ENCODE measurements around the gene OR2T29. TPM values are rescaled to one million over a fixed set of nuclear protein-coding genes. Genes with fewer than 3 reads are reported as not detected.

The OR2T29 gene
- not detected in 2 replicates for total RNA-seq

GRCh38 chr1:248562672-248563071 is at the start of gene OR2T29:
Gene OR2T29, minus strand, starts transcription at chr1:248562772. Its CDS starts 3,281 bp downstream, at chr1:248559491.

GRCh38 chr1:248597589-248597988 is 35.0 kb upstream of the OR2T29 start, which contains the start of gene OR2T10:
Gene OR2T10, minus strand, starts transcription at chr1:248597700. Its CDS starts 3,932 bp downstream, at chr1:248593768.

GRCh38 chr1:248574657-248575056 is 12.1 kb upstream of the OR2T29 start, which contains the start of gene OR2T34:
Gene OR2T34, minus strand, starts transcription at chr1:248574757. Its CDS starts 0 bp downstream, at chr1:248574757.

GRCh38 chr1:248507773-248508172 is 54.8 kb downstream of the OR2T29 start, which contains the start of gene OR2G6:
Gene OR2G6, plus strand, starts transcription at chr1:248508073. Its CDS starts 13,574 bp downstream, at chr1:248521647.

Small RNA genes lying within 50 kb of the gene (small RNA-seq; reads per million reads assigned to genes)
- gene RF00019: not detected

Other genes starting within 250 kb of the OR2T29 start
- gene OR2M7, start 238.2 kb downstream of the OR2T29 start, total RNA-seq: not detected in 2 replicates
- gene OR14C36, start 214.0 kb downstream of the OR2T29 start, total RNA-seq: not detected in 2 replicates
- gene OR2T4, start 201.1 kb downstream of the OR2T29 start, total RNA-seq: not detected in 2 replicates
- not detected in 2 replicates for gene OR2T6, start 187.0 kb downstream of the OR2T29 start, total RNA-seq
- not detected in 2 replicates for gene OR2T1, start 159.7 kb downstream of the OR2T29 start, total RNA-seq
- not detected in 2 replicates for gene OR2T2, start 117.1 kb downstream of the OR2T29 start, total RNA-seq
- not detected in 2 replicates for gene OR2T3, start 89.4 kb downstream of the OR2T29 start, total RNA-seq
- not detected in 2 replicates for gene OR2T5, start 74.2 kb downstream of the OR2T29 start, total RNA-seq
- gene OR2G6, start 54.7 kb downstream of the OR2T29 start, total RNA-seq: under 0.01 TPM in 1 of 2 replicates, not detected in the other
- gene OR2T34, start 12.0 kb upstream of the OR2T29 start, total RNA-seq: not detected in 2 replicates
- not detected in 2 replicates for gene OR2T10, start 34.9 kb upstream of the OR2T29 start, total RNA-seq
- gene OR2T11, start 72.3 kb upstream of the OR2T29 start, total RNA-seq: not detected in 2 replicates
- gene OR2T35, start 82.5 kb upstream of the OR2T29 start, total RNA-seq: not detected in 2 replicates
- gene OR2T27, start 92.8 kb upstream of the OR2T29 start, total RNA-seq: not detected in 2 replicates
- gene OR14I1, start 140.0 kb upstream of the OR2T29 start, total RNA-seq: not detected in 2 replicates
- gene LYPD8, start 193.0 kb upstream of the OR2T29 start, total RNA-seq: not detected in 2 replicates